ENCODE measurements around the gene SLFNL1.

SLFNL1 gene

GRCh38 chr1:41019353-41019745 lies 2.2 kb downstream of the SLFNL1 start:
- no peak for DNase-seq

DNA sequence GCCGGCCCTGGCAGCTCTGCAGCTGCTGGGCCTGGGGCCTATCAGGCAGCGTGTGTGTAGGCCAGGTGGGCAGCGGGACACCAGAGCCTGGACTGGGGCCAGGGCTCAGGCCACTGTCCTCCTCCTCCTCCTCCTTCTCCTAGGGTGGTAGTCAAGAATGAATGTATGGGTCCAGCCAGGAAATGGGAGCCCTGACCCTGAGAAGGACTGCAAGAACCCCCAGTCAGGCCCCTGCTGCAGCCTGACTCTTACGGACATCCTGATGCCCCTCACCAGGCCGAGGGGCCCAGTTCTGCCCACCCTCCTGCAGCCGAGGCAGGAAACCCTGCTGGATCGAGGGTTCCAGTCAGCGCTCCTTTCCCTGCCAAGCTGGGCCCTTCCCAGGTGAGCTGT lies 3.5 kb downstream of the SLFNL1 start:
- DNase-seq: no peak

GRCh38 chr1:41017141-41018017 lies 4.1 kb downstream of the SLFNL1 start:
- DNase-seq: no peak

- no peak for DNase-seq
Measured at GRCh38 chr1:41015897-41016470, 5.5 kb downstream of the SLFNL1 start.

- DNase-seq: no peak
Measured at GRCh38 chr1:41015281-41015896, 6.1 kb downstream of the SLFNL1 start.

DNA sequence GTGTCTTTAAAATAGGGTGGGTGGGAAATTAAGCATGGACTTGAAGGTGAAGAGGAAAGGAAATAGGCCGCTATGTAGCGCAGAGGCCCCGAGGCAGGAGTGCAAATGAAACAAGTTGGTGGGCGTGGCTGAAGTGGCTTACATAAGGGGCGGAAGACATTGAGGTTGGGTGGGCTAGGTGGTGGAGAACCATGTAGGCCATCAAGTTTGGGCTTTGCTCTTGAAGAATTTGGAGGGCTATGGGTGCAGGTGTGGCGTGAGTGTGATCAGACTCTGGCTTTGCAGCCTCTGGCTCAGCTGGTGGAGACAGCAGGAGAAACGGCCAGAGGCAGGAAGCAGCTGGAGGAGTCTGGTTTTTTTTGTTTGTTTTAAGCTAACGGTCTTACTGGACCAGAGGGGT lies 6.7 kb downstream of the SLFNL1 start:
- no peak for DNase-seq

- DNase-seq: no peak
Measured at GRCh38 chr1:41013796-41014195, 7.7 kb downstream of the SLFNL1 start.

GRCh38 chr1:41013024-41013423 lies 8.5 kb downstream of the SLFNL1 start:
- DNase-seq: no peak

DNA sequence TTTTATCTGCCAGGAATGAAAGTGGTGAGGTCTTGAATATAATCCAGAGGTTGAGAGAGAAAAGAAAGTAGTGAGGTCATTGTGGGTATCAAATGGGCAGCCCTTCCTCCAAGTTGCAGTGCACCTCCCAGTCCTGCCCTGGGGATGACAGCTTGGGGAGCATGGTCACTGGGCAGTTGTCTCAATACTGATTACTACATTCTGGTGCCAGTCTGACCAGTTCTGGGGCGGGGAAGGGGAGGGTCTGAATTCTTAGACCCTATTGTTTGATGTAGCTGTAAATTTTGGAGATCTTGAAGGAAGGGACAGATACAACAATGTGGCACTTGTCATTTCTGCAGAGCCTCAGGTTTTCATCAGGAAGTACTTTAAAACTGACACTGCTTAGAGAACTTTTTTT lies 11.2 kb downstream of the SLFNL1 start:
- no peak for DNase-seq

DNA sequence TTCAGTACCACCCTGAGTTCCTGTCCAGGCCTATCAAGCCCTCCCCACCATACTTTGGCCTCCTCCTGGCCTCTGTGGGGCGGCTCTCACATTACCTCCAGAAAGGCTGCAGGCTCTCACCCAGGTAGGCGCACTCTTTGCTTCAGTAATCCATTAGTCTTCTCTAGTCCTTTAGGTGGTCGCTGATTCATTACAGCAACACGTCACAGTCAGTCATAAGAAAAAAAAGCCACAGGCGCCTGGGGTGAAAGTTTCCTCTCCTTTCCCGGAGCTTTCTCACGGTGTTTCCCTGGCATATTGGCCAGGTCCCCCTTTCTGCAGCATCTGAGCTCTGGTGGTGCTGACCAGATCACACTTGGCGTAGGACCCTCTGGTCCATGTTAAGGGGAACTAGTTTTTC lies 12.1 kb downstream of the SLFNL1 start:
- no peak for DNase-seq

DNA sequence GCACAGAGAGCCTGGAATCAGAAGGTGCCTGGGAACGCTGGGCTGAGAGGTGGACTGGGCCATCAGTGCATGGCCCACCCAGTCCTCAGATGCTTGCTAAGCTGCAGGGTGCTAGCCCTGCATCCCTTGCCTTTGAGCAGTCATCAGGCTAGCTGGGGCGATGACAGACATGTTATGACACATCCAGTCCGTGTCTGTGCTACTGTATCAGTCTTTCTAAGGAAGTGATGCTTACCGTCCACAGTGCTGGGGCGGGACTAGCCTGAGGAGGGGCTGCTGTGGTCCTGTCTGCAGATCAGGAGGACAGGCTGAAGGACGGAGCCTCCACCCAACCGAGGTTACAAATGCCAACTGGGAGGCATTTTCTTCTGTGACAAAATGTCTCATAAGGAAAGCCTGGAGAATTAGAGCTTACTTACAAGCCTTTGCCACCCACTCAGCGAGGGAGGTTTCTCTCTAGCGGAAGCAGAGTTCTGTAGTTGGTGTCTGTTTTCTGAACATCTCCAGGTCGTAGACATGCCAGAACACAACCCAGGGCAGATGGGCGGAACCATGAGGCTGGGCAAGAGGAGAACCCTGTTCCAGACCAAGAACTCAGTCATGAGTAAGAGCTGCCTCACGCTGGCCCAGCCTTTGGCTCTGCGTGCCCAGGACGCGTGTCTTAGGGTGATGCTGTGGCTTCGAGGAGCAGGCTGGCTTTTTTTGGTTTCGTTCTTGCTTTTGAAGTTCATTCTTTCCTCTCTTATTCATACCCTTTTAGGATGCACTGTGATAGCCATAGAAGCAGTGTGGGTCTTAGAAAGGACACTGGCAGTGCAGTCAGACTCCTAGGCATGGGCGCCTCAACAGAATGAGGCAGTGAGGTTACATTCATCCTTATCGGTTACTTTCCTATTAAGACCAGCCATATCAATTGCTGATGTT lies 14.3 kb downstream of the SLFNL1 start:
- no peak for DNase-seq

- DNase-seq: no peak
Measured at GRCh38 chr1:41005876-41006275, 15.6 kb downstream of the SLFNL1 start.

GRCh38 chr1:41003640-41004220 lies 17.8 kb downstream of the SLFNL1 start:
- peak; percentile 76 for DNase-seq

GRCh38 chr1:41003127-41003639 lies 18.3 kb downstream of the SLFNL1 start:
- DNase-seq: no peak

GRCh38 chr1:40998668-40999067 lies 22.9 kb downstream of the SLFNL1 start:
- no peak for DNase-seq

DNA sequence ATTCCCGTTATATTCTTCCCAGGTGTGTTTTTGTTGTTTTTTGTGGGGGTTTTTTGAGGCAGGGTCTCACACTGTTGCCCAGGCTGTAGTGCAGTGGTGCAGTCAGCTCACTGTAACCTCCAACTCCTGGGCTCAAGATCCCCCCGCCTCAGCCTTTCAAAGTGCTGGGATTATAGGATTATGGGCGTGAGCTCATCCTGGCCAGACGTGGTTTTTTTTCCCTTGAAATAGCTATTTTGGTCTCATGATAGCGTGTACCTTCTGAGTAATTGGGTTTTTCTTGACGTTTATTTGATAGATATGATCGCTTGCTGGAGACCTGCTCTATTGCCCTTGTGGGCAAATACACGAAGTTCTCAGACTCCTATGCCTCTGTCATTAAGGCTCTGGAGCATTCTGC lies 24.4 kb downstream of the SLFNL1 start:
- DNase-seq: no peak

DNA sequence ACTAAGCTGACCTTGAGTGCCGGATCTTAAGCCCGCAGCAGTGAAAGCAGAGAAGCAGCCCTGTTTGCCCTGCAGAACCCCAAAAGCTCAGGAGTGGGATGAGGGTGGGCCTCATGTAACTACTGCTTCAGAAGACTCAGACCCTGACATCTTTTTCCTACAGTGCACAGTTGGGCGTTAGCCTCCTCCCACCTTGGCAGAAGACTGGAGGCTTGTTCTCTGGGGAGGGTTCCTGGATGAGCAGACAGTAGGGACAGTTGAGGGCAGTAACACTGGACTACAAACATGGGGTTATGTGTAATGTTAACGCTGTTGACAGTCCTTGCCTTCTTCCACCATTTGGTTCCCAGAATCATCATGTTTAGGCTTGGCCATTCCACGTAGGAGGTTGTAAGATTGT lies 32.5 kb downstream of the SLFNL1 start:
- no peak for DNase-seq

DNA sequence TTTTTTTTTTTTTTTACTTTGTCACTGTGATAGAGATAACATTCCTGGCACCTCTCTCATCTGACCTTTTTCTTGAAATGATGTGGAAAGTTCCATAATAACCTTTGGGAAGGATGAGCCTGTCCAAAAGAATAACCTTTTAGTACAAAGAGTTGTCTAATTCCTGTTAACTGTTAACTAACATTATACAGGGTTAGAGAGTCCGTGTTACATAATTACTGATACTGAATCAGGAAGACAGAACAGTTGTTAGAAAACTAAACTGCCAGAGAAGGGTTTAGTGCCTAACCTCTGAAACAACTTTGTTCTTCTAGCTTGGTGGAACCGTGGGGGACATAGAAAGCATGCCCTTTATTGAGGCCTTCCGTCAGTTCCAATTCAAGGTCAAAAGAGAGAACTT lies 33.2 kb downstream of the SLFNL1 start:
- DNase-seq: no peak

DNA sequence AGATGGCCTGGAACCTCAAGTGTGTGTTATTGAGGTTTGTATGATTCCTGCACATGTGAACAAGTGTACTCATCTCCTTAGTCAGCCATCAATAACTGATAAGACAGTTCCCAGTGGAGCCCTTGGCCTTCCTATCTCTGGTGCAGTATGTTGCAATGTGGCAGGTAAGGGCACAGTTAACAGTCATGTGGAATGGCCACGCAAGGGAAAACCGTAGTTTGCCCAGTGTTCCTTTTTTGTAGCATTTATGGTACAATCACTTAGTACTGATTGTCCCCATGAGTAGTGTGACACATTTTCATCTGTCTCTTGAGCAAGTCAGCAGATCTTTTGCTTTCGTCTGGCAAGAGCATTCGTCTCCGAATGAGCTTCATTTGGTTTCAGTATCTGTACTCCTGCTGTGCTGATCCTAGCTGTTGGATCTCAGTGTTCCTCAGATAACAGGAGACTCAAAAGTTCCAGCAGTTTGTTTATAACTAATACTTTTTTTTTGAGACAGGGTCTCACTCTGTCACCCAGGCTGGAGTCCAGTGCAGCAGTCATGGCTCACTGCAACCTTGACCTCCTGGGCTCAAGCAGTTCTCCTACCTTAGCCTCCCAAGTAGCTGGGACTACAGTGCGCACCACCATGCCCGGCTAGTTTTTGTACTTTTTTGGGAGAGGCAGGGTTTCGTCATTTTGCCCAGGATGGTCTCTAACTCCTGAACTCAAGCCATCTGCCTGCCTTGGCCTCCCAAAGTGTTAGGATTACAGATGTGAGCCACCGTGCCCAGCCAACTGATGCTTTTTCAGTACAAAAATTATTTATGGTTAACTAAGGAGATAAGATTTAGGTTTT lies 33.9 kb downstream of the SLFNL1 start:
- no peak for DNase-seq

GRCh38 chr1:40986956-40987355 lies 34.6 kb downstream of the SLFNL1 start:
- DNase-seq: no peak

GRCh38 chr1:40986328-40986783 lies 35.2 kb downstream of the SLFNL1 start:
- DNase-seq: no peak
